ENCODE measurements around the gene FOXK2. TPM values are rescaled to one million over a fixed set of nuclear protein-coding genes. Genes with fewer than 3 reads are reported as not detected.

The FOXK2 gene
- total and polyA plus RNA-seq, 2 donors (not counting 3 experiments of a cell fraction or from before 2014, with no cell fraction given) = 33.4 to 79.3 TPM

- no peak for DNase-seq (ENCODE audit: low read depth, low spot score)
- Histone ChIP-seq H3K4me1 (ENCODE audit: control insufficient read depth, extremely low read depth, insufficient read depth, low read length) (peaks cover 6% of the 10 kb centered on the region), H3K9me3 (replicated peaks; ENCODE audit: control insufficient read depth, insufficient read depth, low read length) (no peaks in the 10 kb centered on the region), H3K27ac (ENCODE audit: insufficient read depth, low read depth, low read length) (no peak overlapping the region), H2AFZ (ENCODE audit: low read depth, low read length) (no peak overlapping the region), H4K20me1 (replicated peaks; ENCODE audit: control insufficient read depth, extremely low read depth, insufficient read depth, low read length) (peaks cover 2% of the 10 kb centered on the region), H3K9ac (replicated peaks; ENCODE audit: extremely low read depth, insufficient read depth, low read length) (no peak overlapping the region), H3K9me1 (replicated peaks; ENCODE audit: control insufficient read depth, extremely low read depth, insufficient read depth, low read length) (no peaks in the 10 kb centered on the region), H3K4me3 (replicated peaks in 1 of 3; ENCODE audit: insufficient read depth in 1 of 3, low read depth in 1 of 3, low read length in 3 of 3) (no peak overlapping the region), H3K36me3 (ENCODE audit: control insufficient read depth in 2 of 2, extremely low read depth in 1 of 2, insufficient read depth in 2 of 2, low read length in 2 of 2) (no peaks in the 10 kb centered on the region), H3K4me2 (ENCODE audit: insufficient read depth, low read length) (no peak overlapping the region), H3K79me2 (ENCODE audit: control insufficient read depth, insufficient read depth, low read length) (peaks cover 32% of the 10 kb centered on the region), H3K27me3 (ENCODE audit: control insufficient read depth in 2 of 2, insufficient read depth in 2 of 2, low read length in 2 of 2) (no peaks in the 10 kb centered on the region)
- dilution Hi-C loops (cut with MboI; ENCODE audit: extremely low pct_ligation_motif_present, low sequenced_read_pairs) = no loop called here
- FAIRE-seq = no peak
- POLR2A ChIA-PET = no interaction called here
- BruUV-seq (replicated peaks) = no TSS peak
- TF ChIP-seq EZH2 (IDR thresholded peaks at IDR 0.05; ENCODE audit: borderline replicate concordance, low read depth, low read length, severe bottlenecking) = no peak
- intact Hi-C loops (cut with micrococcal nuclease) = no loop called here
- CTCF ChIA-PET = no interaction called here
Observed at GRCh38 chr17:82649501-82650261, 130.1 kb downstream of the FOXK2 start.

DNA sequence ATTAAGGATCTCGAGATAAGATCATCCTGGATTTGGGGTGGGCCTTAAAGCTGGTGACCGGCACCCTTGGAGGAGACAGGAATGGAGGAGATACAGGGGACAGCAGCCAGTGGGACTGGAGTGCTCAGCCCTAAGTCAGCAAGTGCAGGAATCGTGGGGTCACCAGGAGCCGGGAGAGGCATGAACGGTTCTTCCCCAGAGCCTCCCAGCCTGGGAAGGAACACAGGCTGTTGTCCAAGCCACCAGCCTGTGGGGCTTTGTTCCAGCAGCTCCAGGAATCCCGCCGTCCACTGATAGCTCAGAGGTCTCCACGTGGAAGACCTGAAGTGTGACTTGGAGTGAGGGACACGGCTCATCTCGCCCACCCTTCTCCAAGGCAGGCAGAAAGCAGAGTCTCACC, 131.2 kb downstream of the FOXK2 start:
- DNase-seq (ENCODE audit: low read depth, low spot score) (no peak), FAIRE-seq (no peak)
- BruUV-seq (replicated peaks) = no TSS peak
- TF ChIP-seq POLR2AphosphoS5 (IDR thresholded peaks at IDR 0.05; ENCODE audit: insufficient read depth, low read depth, low read length) (no peak), POLR2A (IDR thresholded peaks at IDR 0.05; ENCODE audit: low read depth, low read length) (no peak), MAX (IDR thresholded peaks at IDR 0.05; ENCODE audit: insufficient read depth, insufficient read length) (no peak)
- Histone ChIP-seq H3K27ac (ENCODE audit: insufficient read depth, low read depth, low read length) (no peak overlapping the region), H3K4me3 (replicated peaks in 1 of 3; ENCODE audit: insufficient read depth in 1 of 3, low read depth in 1 of 3, low read length in 3 of 3) (no peak overlapping the region), H4K20me1 (replicated peaks; ENCODE audit: control insufficient read depth, extremely low read depth, insufficient read depth, low read length) (peaks cover 2% of the 10 kb centered on the region), H3K27me3 (ENCODE audit: control insufficient read depth in 2 of 2, insufficient read depth in 2 of 2, low read length in 2 of 2) (no peaks in the 10 kb centered on the region), H3K4me2 (ENCODE audit: insufficient read depth, low read length) (no peak overlapping the region), H3K79me2 (ENCODE audit: control insufficient read depth, insufficient read depth, low read length) (peaks cover 22% of the 10 kb centered on the region), H3K36me3 (ENCODE audit: control insufficient read depth in 2 of 2, extremely low read depth in 1 of 2, insufficient read depth in 2 of 2, low read length in 2 of 2) (no peaks in the 10 kb centered on the region), H3K9me1 (replicated peaks; ENCODE audit: control insufficient read depth, extremely low read depth, insufficient read depth, low read length) (no peaks in the 10 kb centered on the region), H3K9me3 (replicated peaks; ENCODE audit: control insufficient read depth, insufficient read depth, low read length) (no peaks in the 10 kb centered on the region), H3K4me1 (ENCODE audit: control insufficient read depth, extremely low read depth, insufficient read depth, low read length) (peaks cover 6% of the 10 kb centered on the region), H2AFZ (ENCODE audit: low read depth, low read length) (no peak overlapping the region), H3K9ac (replicated peaks; ENCODE audit: extremely low read depth, insufficient read depth, low read length) (no peak overlapping the region)
- intact Hi-C loops (cut with micrococcal nuclease) = no loop called here
- POLR2A ChIA-PET = no interaction called here
- dilution Hi-C loops (cut with MboI; ENCODE audit: extremely low pct_ligation_motif_present, low sequenced_read_pairs) = no loop called here
- CTCF ChIA-PET = no interaction called here

Measured in endothelial cell of umbilical vein (primary cell).